Tibial nerve (tissue), 4 donors: ENCODE data around the gene TTC16. TPM values are rescaled to one million over a fixed set of nuclear protein-coding genes. Genes with fewer than 3 reads are reported as not detected.

ENCODE experiments used
- DNase-seq, 2 donors: peaks; one replicate each; pipeline ENCODE4 v3.0.0-alpha.2; 2019; ENCODE audit warnings: low spot score in 2 of 2
- H3K27ac ChIP-seq, 4 donors: fragments of 200-600 bp; sonication (generic) in 3 of 4; one replicate each; pipeline ENCODE4 v1.5.1; 2017 to 2019; ENCODE audit warnings: mild to moderate bottlenecking in 1 of 4
- H3K27me3 ChIP-seq, 2 donors: fragments of 200-600 bp; sonication (generic) in 1 of 2; one replicate each; pipeline versions ENCODE4 v1.5.1 to v1.6.0; 2017 to 2019
- H3K36me3 ChIP-seq, 3 donors: fragments of 200-600 bp; sonication (generic); one replicate each; pipeline ENCODE4 v1.5.1; 2018 to 2019
- H3K4me1 ChIP-seq, 4 donors: fragments of 200-600 bp; sonication (generic) in 3 of 4; one replicate each; pipeline ENCODE4 v1.5.1; 2017 to 2019
- H3K4me3 ChIP-seq, 4 donors: fragments of 200-600 bp; sonication (generic) in 3 of 4; one replicate each; pipeline ENCODE4 v1.5.1; 2017 to 2019; ENCODE audit warnings: mild to moderate bottlenecking in 1 of 4, moderate library complexity in 1 of 4
- H3K9me3 ChIP-seq, 4 donors: fragments of 200-600 bp; sonication (generic) in 3 of 4; one replicate each; pipeline ENCODE4 v1.5.1; 2017 to 2019
- CTCF ChIP-seq, 5 experiments: fragments of 200-600 bp in 3 of 5; fragments of 450-650 bp in 2 of 5; sonication (generic) in 3 of 5; IDR thresholded peaks; one replicate each; pipeline ENCODE4 v1.5.1; 2016 to 2019; ENCODE audit warnings: antibody characterized with exemption in 5 of 5, mild to moderate bottlenecking in 3 of 5, moderate library complexity in 2 of 5
- EP300 ChIP-seq, 2 donors: sonication (generic); formaldehyde crosslinking; IDR thresholded peaks; one replicate each; pipeline ENCODE4 v1.6.1; 2017; ENCODE audit warnings: antibody characterized with exemption in 2 of 2, mild to moderate bottlenecking in 1 of 2
- POLR2A ChIP-seq, 2 donors: fragments of 450-650 bp; IDR thresholded peaks; one replicate each; pipeline ENCODE4 v1.6.1; 2017; ENCODE audit warnings: antibody characterized with exemption in 2 of 2, mild to moderate bottlenecking in 2 of 2, moderate library complexity in 2 of 2
- WGBS, 2 donors: methylation state at CpG; one replicate each; pipeline ENCODE4 v1.1.5; 2018; 5-methylcytosine and 5-hydroxymethylcytosine counted together
- total RNA-seq, 4 donors: library from RNA; depleted of rRNA; stranded (reverse); fragments of >200 nt; gene quantifications; one replicate each; pipeline ENCODE4 v1.1.0, GENCODE V29; 2016

Gene TTC16
- total RNA-seq, 4 donors from 2014 or later = 0.30 TPM; not detected in 3

DNA sequence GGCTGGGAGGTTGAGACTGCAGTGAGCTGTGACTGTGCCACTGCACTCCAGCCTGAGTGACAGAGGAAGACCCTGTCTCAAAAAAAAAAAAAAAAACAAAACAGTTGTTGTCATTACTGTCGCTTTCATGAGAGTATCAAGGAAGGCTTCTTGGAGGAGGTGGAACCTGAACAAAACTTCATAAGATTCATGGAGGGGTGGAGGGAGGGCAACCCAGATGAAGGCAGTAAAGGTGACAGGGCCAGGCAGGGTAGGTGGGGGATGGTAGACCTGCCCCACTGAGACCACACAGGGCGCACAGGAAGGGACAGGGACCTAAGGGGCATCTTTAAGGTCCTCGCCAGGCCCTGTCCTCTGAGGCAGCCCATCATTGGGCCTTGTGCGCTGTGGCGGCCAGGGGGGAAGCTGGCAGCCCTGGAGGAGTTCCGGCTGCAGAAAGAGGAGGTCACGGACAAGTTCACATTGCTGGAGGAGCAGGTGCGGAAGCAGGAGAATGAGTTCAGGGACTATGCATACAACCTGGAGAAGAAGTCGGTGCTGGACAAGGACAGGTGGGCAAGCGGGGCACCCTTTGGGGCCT, 5.6 kb upstream of the TTC16 start:
- TF ChIP-seq EP300 (IDR thresholded peaks at IDR 0.05) = no peak
- no peak for TF ChIP-seq CTCF (IDR thresholded peaks at IDR 0.05)
- no peak for TF ChIP-seq POLR2A (IDR thresholded peaks at IDR 0.05)
- H3K27me3 ChIP-seq = peaks cover 0 to 6% of the 10 kb centered on the region in 2 donors
- no peak overlapping the region for H3K27ac ChIP-seq
- no peak overlapping the region for H3K4me3 ChIP-seq
- H3K9me3 ChIP-seq = no peaks in the 10 kb centered on the region
- no peak for DNase-seq
- 90% methylated on average over 10 of the region's 10 CpGs for WGBS, 2 donors
- peaks cover 0 to 10% (median 0%) of the 10 kb centered on the region in 3 donors for H3K36me3 ChIP-seq
- peaks cover 0 to 14% (median 10%) of the 10 kb centered on the region in 4 donors for H3K4me1 ChIP-seq

- TF ChIP-seq POLR2A (IDR thresholded peaks at IDR 0.05) (no peak), CTCF (IDR thresholded peaks at IDR 0.05) (no peak), EP300 (IDR thresholded peaks at IDR 0.05) (no peak)
- DNase-seq = no peak
- H3K4me3 ChIP-seq = no peak overlapping the region
- peaks cover 0 to 10% (median 0%) of the 10 kb centered on the region in 3 donors for H3K36me3 ChIP-seq
- no peak overlapping the region for H3K27ac ChIP-seq
- H3K27me3 ChIP-seq = no peaks in the 10 kb centered on the region
- peaks cover 0 to 19% (median 13%) of the 10 kb centered on the region in 4 donors for H3K4me1 ChIP-seq
- no peaks in the 10 kb centered on the region for H3K9me3 ChIP-seq
- 53 to 60% methylated on average over 9 of the region's 9 CpGs for WGBS, 2 donors
Observed at GRCh38 chr9:127711226-127711701, 4.6 kb upstream of the TTC16 start.

DNA sequence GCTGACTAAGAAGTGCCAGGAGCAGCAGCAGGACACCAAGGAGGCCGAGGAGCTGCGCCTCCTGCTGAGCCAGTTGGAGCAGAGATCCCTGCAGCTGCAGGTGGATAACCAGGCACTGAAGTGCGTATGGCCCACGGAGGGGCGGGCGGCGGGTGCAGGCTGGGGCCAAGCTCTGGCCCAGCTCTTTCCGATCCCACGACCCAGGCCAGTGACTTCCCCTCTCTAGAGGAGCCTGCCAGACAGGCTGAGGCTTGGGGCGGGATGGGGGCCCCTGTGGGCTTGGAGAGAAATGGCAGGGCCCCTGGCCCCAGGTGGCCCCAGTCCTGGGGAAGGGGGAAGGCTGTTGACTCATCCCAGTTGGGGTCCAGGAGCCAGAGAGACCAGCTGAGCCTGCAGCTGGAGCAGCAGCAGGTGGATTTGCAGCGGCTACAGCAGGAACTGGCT, 4.0 kb upstream of the TTC16 start:
- Histone ChIP-seq H3K4me3 (no peak overlapping the region), H3K4me1 (peaks cover 0 to 22% (median 15%) of the 10 kb centered on the region in 4 donors), H3K36me3 (peaks cover 0 to 10% (median 0%) of the 10 kb centered on the region in 3 donors), H3K27me3 (no peaks in the 10 kb centered on the region), H3K27ac (no peak overlapping the region), H3K9me3 (no peaks in the 10 kb centered on the region)
- 63 to 80% methylated on average over 4 to 7 of the region's 11 CpGs for WGBS, 2 donors
- DNase-seq = no peak
- TF ChIP-seq POLR2A (IDR thresholded peaks at IDR 0.05) (no peak), CTCF (IDR thresholded peaks at IDR 0.05) (no peak), EP300 (IDR thresholded peaks at IDR 0.05) (no peak)

DNA sequence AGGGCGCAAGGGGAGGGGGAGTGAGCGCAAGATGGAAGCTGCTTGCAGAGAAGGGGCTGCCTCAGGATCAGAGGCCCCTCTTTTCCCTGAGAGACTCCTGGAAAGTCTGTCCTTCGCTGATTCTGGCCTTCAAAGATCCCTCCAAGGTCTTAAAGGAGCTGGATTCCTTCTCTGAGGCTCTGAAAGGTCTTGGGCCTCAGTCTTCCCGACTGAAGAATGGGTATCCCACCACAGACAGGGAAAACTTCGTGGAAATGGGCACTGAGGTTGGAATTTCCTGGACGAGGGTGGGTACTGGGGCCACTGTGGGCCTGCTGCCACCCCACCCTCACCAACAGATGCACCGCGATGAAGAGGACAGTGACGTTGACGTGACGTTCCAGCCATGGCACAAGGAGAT, 3.5 kb upstream of the TTC16 start:
- no peak overlapping the region for H3K4me3 ChIP-seq
- H3K27me3 ChIP-seq = no peaks in the 10 kb centered on the region
- H3K36me3 ChIP-seq = peaks cover 0 to 10% (median 0%) of the 10 kb centered on the region in 3 donors
- WGBS, 2 donors = 83 to 84% methylated on average over 5 to 10 of the region's 11 CpGs
- no peaks in the 10 kb centered on the region for H3K9me3 ChIP-seq
- no peak for TF ChIP-seq CTCF (IDR thresholded peaks at IDR 0.05)
- TF ChIP-seq EP300 (IDR thresholded peaks at IDR 0.05) = no peak
- no peak for TF ChIP-seq POLR2A (IDR thresholded peaks at IDR 0.05)
- H3K27ac ChIP-seq = no peak overlapping the region
- H3K4me1 ChIP-seq = peaks cover 0 to 22% (median 15%) of the 10 kb centered on the region in 4 donors
- DNase-seq = no peak

GRCh38 chr9:127712867-127713266, 3.0 kb upstream of the TTC16 start:
- TF ChIP-seq POLR2A (IDR thresholded peaks at IDR 0.05) = no peak
- Histone ChIP-seq H3K4me1 (peaks cover 0 to 22% (median 15%) of the 10 kb centered on the region in 4 donors), H3K4me3 (no peak overlapping the region), H3K9me3 (no peaks in the 10 kb centered on the region), H3K36me3 (peaks cover 0 to 10% (median 0%) of the 10 kb centered on the region in 3 donors), H3K27me3 (no peaks in the 10 kb centered on the region), H3K27ac (no peak overlapping the region)
- no peak for DNase-seq
- 86 to 92% methylated on average over 7 to 9 of the region's 10 CpGs for WGBS, 2 donors
